Nephron (organoid): ENCODE results near the gene HLA-DMB.

Experiments used
- H3K27ac Mint-ChIP-seq, 3 experiments: 2 replicates each; pipeline ENCODE4 v1.8.0; 2020; ENCODE audit warnings: mixed read lengths in 3 of 3, mild to moderate bottlenecking in 2 of 3, moderate library complexity in 1 of 3
- H3K27me3 Mint-ChIP-seq: 2 replicates; pipeline ENCODE4 v1.8.0; 2021; ENCODE audit warnings: low read depth, mild to moderate bottlenecking, moderate library complexity, mixed read lengths
- H3K36me3 Mint-ChIP-seq: 2 replicates; pipeline ENCODE4 v1.8.0; 2020; ENCODE audit warnings: low read depth, mixed read lengths
- H3K4me1 Mint-ChIP-seq: 2 replicates; pipeline ENCODE4 v1.8.0; 2020; ENCODE audit warnings: mixed read lengths
- H3K4me3 Mint-ChIP-seq, 3 experiments: 2 replicates each; pipeline ENCODE4 v1.8.0; 2020; ENCODE audit warnings: mild to moderate bottlenecking in 3 of 3, mixed read lengths in 3 of 3, moderate library complexity in 2 of 3
- H3K9me3 Mint-ChIP-seq: 2 replicates; pipeline ENCODE4 v1.8.0; 2020; ENCODE audit warnings: mixed read lengths
- CTCF ChIP-seq, 3 experiments: fragments of 200-600 bp; sonication (generic); IDR thresholded peaks; one replicate each; pipeline ENCODE4 v1.5.0; 2021; ENCODE audit warnings: antibody characterized with exemption in 3 of 3; ENCODE audit not compliant: unreplicated experiment in 3 of 3

Gene HLA-DMB

GRCh38 chr6:32964776-32965175 lies 23.9 kb upstream of the HLA-DMB start:
- H3K4me3 Mint-ChIP-seq = no peak overlapping the region
- peaks cover 21% of the 10 kb centered on the region for H3K4me1 Mint-ChIP-seq
- no peak overlapping the region for H3K27ac Mint-ChIP-seq
- TF ChIP-seq CTCF (IDR thresholded peaks at IDR 0.05; ENCODE audit: unreplicated experiment in 3 of 3) = no peak
- no peaks in the 10 kb centered on the region for H3K36me3 Mint-ChIP-seq
- no peaks in the 10 kb centered on the region for H3K27me3 Mint-ChIP-seq
- no peaks in the 10 kb centered on the region for H3K9me3 Mint-ChIP-seq

- TF ChIP-seq CTCF (IDR thresholded peaks at IDR 0.05; ENCODE audit: unreplicated experiment in 3 of 3) = no peak
- Mint-ChIP-seq H3K36me3 (no peaks in the 10 kb centered on the region), H3K4me1 (peaks cover 21% of the 10 kb centered on the region)
Measured at GRCh38 chr6:32963866-32964265, 23.0 kb upstream of the HLA-DMB start.

GRCh38 chr6:32962213-32962826 lies 21.5 kb upstream of the HLA-DMB start:
- Mint-ChIP-seq H3K4me1 (peaks cover 19% of the 10 kb centered on the region), H3K4me3 (no peak overlapping the region), H3K27ac (no peak overlapping the region), H3K27me3 (no peaks in the 10 kb centered on the region), H3K36me3 (no peaks in the 10 kb centered on the region), H3K9me3 (no peaks in the 10 kb centered on the region)
- no peak for TF ChIP-seq CTCF (IDR thresholded peaks at IDR 0.05; ENCODE audit: unreplicated experiment in 3 of 3)

More at GRCh38 chr6:32963866-32964265, 23.0 kb upstream of the HLA-DMB start:
- H3K27ac Mint-ChIP-seq = no peak overlapping the region
- no peaks in the 10 kb centered on the region for H3K27me3 Mint-ChIP-seq
- H3K4me3 Mint-ChIP-seq = no peak overlapping the region
- no peaks in the 10 kb centered on the region for H3K9me3 Mint-ChIP-seq

GRCh38 chr6:32960563-32960962 lies 19.7 kb upstream of the HLA-DMB start:
- H3K27ac Mint-ChIP-seq = no peak overlapping the region
- no peak for TF ChIP-seq CTCF (IDR thresholded peaks at IDR 0.05; ENCODE audit: unreplicated experiment in 3 of 3)
- H3K4me3 Mint-ChIP-seq = no peak overlapping the region
- peaks cover 4% of the 10 kb centered on the region for H3K4me1 Mint-ChIP-seq
- H3K27me3 Mint-ChIP-seq = no peaks in the 10 kb centered on the region
- no peaks in the 10 kb centered on the region for H3K9me3 Mint-ChIP-seq
- no peaks in the 10 kb centered on the region for H3K36me3 Mint-ChIP-seq

- Mint-ChIP-seq H3K27me3 (no peaks in the 10 kb centered on the region), H3K27ac (no peak overlapping the region), H3K4me1 (peaks cover 8% of the 10 kb centered on the region), H3K36me3 (no peaks in the 10 kb centered on the region), H3K4me3 (no peak overlapping the region), H3K9me3 (no peaks in the 10 kb centered on the region)
- no peak for TF ChIP-seq CTCF (IDR thresholded peaks at IDR 0.05; ENCODE audit: unreplicated experiment in 3 of 3)
Measured at GRCh38 chr6:32956176-32956575, 15.3 kb upstream of the HLA-DMB start.
